HEK293T (cell line): ENCODE measurements around the gene ST6GALNAC4.

Source experiments
- ARNT ChIP-seq: fragments of 450-650 bp; IDR thresholded peaks from 2 replicates; pipeline ENCODE4 v1.6.1; 2017; ENCODE audit warnings: mild to moderate bottlenecking
- ELF4 ChIP-seq: fragments of 450-650 bp; IDR thresholded peaks from 2 replicates; pipeline ENCODE4 v1.6.1; 2017; ENCODE audit warnings: antibody characterized with exemption

DNA sequence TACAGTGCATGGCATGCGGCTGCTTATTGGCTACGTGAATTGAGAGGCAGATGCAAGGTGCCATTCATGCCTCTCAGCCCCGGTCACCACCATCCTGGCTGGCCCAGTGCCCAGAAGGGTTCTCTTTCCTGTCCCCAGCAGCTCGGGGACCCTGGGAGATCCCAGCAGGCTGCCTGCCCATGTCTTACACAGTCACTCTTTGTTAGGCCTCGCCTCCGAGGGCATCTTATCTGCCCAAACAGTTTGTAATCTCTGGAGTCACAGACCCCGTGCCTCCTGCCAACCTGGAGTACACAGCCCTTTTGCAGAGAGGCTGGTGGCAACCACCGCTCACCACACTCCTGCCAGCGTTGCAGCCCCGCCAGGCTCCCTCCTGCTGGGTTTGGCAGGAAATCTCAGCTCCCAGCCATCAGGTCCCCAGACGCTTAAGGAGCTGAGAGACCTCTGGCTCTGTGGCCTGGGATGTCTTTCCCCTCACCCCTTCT is 32.4 kb downstream of the ST6GALNAC4 start:
- TF ChIP-seq ARNT (no peak), ELF4 (no peak)
